IMR-90 (cell line): Measurements from ENCODE around the gene ZNF763. TPM values are rescaled to one million over a fixed set of nuclear protein-coding genes. Genes with fewer than 3 reads are reported as not detected.

Source experiments
- ATAC-seq: fragments of 200-7000 bp; cut with Tn5 transposase; 2 replicates; pipeline ENCODE4 v1.9.1; 2020; ENCODE audit warnings: low read depth, mild to moderate bottlenecking, moderate library complexity
- BruUV-seq: library from RNA; stranded (reverse); fragments of 400-500 nt; replicated peaks from 2 replicates; lab custom pipeline; 2021; lab: Mats Ljungman, UMichigan
- CTCF ChIA-PET: fragments of 300-600 bp; formaldehyde crosslinking; extraction: SDS; loops from one replicate; lab custom pipeline; 2021; ENCODE audit warnings: antibody characterized with exemption; lab: Yijun Ruan, JAX
- POLR2A ChIA-PET: fragments of 300-600 bp; sonication (Branson Sonifier 250); formaldehyde crosslinking; loops from one replicate; lab custom pipeline; 2022; ENCODE audit warnings: antibody characterized with exemption; ENCODE audit not compliant: unreplicated experiment; lab: Charles Lee
- DNase-seq: peaks from one replicate; pipeline ENCODE4 v3.0.0; 2013
- H2AFZ ChIP-seq: replicated peaks from 2 replicates; pipeline ENCODE3; 2013; ENCODE audit warnings: low read length, mild to moderate bottlenecking; ENCODE audit not compliant: poor library complexity
- H2AK5ac ChIP-seq: 2 replicates; pipeline ENCODE4 v1.6.1; 2013; ENCODE audit warnings: low read depth, low read length, inconsistent platforms
- H2AK9ac ChIP-seq: replicated peaks from 2 replicates; pipeline ENCODE3; 2013; ENCODE audit warnings: mild to moderate bottlenecking, low read depth, low read length, moderate library complexity; ENCODE audit not compliant: poor library complexity
- H2BK120ac ChIP-seq: 2 replicates; pipeline ENCODE4 v1.6.1; 2013; ENCODE audit warnings: low read depth, low read length, inconsistent platforms
- H2BK15ac ChIP-seq: 3 replicates; pipeline ENCODE4 v1.6.1; 2013; ENCODE audit warnings: low read depth, low read length, inconsistent platforms
- H2BK20ac ChIP-seq: 2 replicates; pipeline ENCODE4 v1.6.1; 2013; ENCODE audit warnings: low read depth, mild to moderate bottlenecking, inconsistent platforms, low read length, moderate library complexity
- H2BK5ac ChIP-seq: 2 replicates; pipeline ENCODE4 v1.6.1; 2013; ENCODE audit warnings: mild to moderate bottlenecking, low read depth, low read length, inconsistent platforms; ENCODE audit not compliant: poor library complexity, severe bottlenecking
- H3K14ac ChIP-seq: replicated peaks from 2 replicates; pipeline ENCODE4 v1.6.1; 2013; ENCODE audit warnings: low read depth, low read length, inconsistent platforms
- H3K18ac ChIP-seq: 2 replicates; pipeline ENCODE4 v1.6.1; 2013; ENCODE audit warnings: low read depth, low read length, control low read depth
- H3K23ac ChIP-seq: 2 replicates; pipeline ENCODE4 v1.6.1; 2013; ENCODE audit warnings: low read depth, low read length, inconsistent platforms
- H3K27ac ChIP-seq: 2 replicates; pipeline ENCODE4 v1.5.1; 2013; ENCODE audit warnings: mild to moderate bottlenecking, control low read depth, low read length; ENCODE audit not compliant: insufficient read depth
- H3K27me3 ChIP-seq: 2 replicates; pipeline ENCODE4 v1.6.1; 2013; ENCODE audit warnings: low read length; ENCODE audit not compliant: control insufficient read depth, insufficient read depth
- H3K36me3 ChIP-seq: 2 replicates; pipeline ENCODE4 v1.6.1; 2013; ENCODE audit warnings: low read length, mixed read lengths; ENCODE audit not compliant: control insufficient read depth, insufficient read depth
- H3K4ac ChIP-seq: 2 replicates; pipeline ENCODE4 v1.6.1; 2013; ENCODE audit warnings: low read depth, low read length, inconsistent platforms
- H3K4me1 ChIP-seq: 2 replicates; pipeline ENCODE4 v1.6.1; 2013; ENCODE audit warnings: low read length, mixed read lengths; ENCODE audit not compliant: control insufficient read depth, insufficient read depth
- H3K4me2 ChIP-seq: 2 replicates; pipeline ENCODE4 v1.6.1; 2013; ENCODE audit warnings: low read depth, mild to moderate bottlenecking, control low read depth, low read length, moderate library complexity
- H3K4me3 ChIP-seq: 2 replicates; pipeline ENCODE4 v1.5.1; 2013; ENCODE audit warnings: low read depth, mild to moderate bottlenecking, control low read depth, low read length, moderate library complexity; ENCODE audit not compliant: insufficient read depth
- H3K56ac ChIP-seq: 2 replicates; pipeline ENCODE4 v1.6.1; 2013; ENCODE audit warnings: low read length, inconsistent platforms; ENCODE audit not compliant: insufficient read depth; ENCODE audit errors: extremely low read depth
- H3K79me1 ChIP-seq, 2 experiments: 2 replicates each; pipeline ENCODE4 v1.6.1; 2013; ENCODE audit warnings: low read length in 2 of 2, inconsistent platforms in 1 of 2, low read depth in 1 of 2
- H3K9ac ChIP-seq: 2 replicates; pipeline ENCODE4 v1.6.1; 2013; ENCODE audit warnings: low read depth, low read length, control low read depth
- H3K9me1 ChIP-seq: 2 replicates; pipeline ENCODE4 v1.6.1; 2013; ENCODE audit warnings: low read length, inconsistent platforms; ENCODE audit not compliant: insufficient read depth
- H3K9me3 ChIP-seq: 2 replicates; pipeline ENCODE4 v1.6.1; 2013; ENCODE audit warnings: low read length; ENCODE audit not compliant: control insufficient read depth, insufficient read depth
- H4K20me1 ChIP-seq: 2 replicates; pipeline ENCODE4 v1.6.1; 2013; ENCODE audit warnings: low read length, inconsistent platforms; ENCODE audit not compliant: insufficient read depth
- H4K5ac ChIP-seq: 2 replicates; pipeline ENCODE4 v1.6.1; 2013; ENCODE audit warnings: mild to moderate bottlenecking, low read depth, low read length, control low read depth
- H4K8ac ChIP-seq, 2 experiments: 2 replicates each; pipeline ENCODE4 v1.6.1; 2013; ENCODE audit warnings: low read depth in 2 of 2, low read length in 2 of 2, control low read depth in 1 of 2, inconsistent platforms in 1 of 2
- H4K91ac ChIP-seq: 2 replicates; pipeline ENCODE4 v1.6.1; 2013; ENCODE audit warnings: low read depth, low read length, inconsistent platforms; ENCODE audit not compliant: insufficient read depth
- MAFK ChIP-seq: IDR thresholded peaks from 2 replicates; pipeline ENCODE4 v1.6.1; 2012; ENCODE audit warnings: low read depth, low read length, improper control_type of control experiment
- RFX5 ChIP-seq: IDR thresholded peaks from 2 replicates; pipeline ENCODE4 v1.8.0; 2012; ENCODE audit warnings: low read depth, mild to moderate bottlenecking, low read length, moderate library complexity
- WGBS, 2 experiments: methylation state at CpG; one replicate each; pipeline versions ENCODE4 v1.1.5 to v1.1.7; 2013; ENCODE audit warnings: missing lambda C conversion rate in 2 of 2; ENCODE audit not compliant: insufficient read length in 1 of 2; ENCODE audit errors: extremely low coverage in 2 of 2; 5-methylcytosine and 5-hydroxymethylcytosine counted together
- dilution Hi-C: fragments of 300-500 bp; cut with HindIII; formaldehyde crosslinking; loops from one replicate; pipeline ENCODE4 v1.14.3; 2018; ENCODE audit warnings: low sequenced_read_pairs; ENCODE audit not compliant: unreplicated experiment
- in situ Hi-C: fragments of 300-500 bp; cut with MboI; formaldehyde crosslinking; loops from 3 replicates; pipeline ENCODE4 v1.14.3; 2019; ENCODE audit warnings: low sequenced_read_pairs, inconsistent platforms, mixed read lengths
- intact Hi-C: fragments of 100-400 bp; cut with micrococcal nuclease; formaldehyde crosslinking; loops from 2 replicates; pipeline ENCODE4 v1.10.0; 2022
- polyA plus RNA-seq, 3 experiments: library from polyadenylated mRNA; depleted of rRNA; stranded (reverse); fragments of >200 nt; gene quantifications; 2 replicates each; pipeline ENCODE4 v1.2.3, GENCODE V29; 2012; ENCODE audit warnings: low replicate concordance in 1 of 3
- total RNA-seq: library from RNA; depleted of rRNA; stranded (reverse); fragments of >200 nt; gene quantifications from 2 replicates; pipeline ENCODE4 v1.2.3, GENCODE V29; 2012

The ZNF763 gene
- total and polyA plus RNA-seq, 2 of the 4 experiments (the other 2 are of a cell fraction), result 0.90 to 0.94 TPM

GRCh38 chr19:11973019-11973810 is 8.4 kb downstream of the ZNF763 start:
- no peak for ATAC-seq
- H2BK120ac ChIP-seq, result no peak overlapping the region
- H3K36me3 ChIP-seq, result peaks cover 4% of the 10 kb centered on the region; the same call in 1 of the 2 replicates
- ChIA-PET CTCF (no interaction called here), POLR2A (no interaction called here)
- TF ChIP-seq RFX5, result peak; percentile 44; the same call in 1 of the 2 replicates
- no peak for TF ChIP-seq MAFK
- H3K56ac ChIP-seq, result no peak overlapping the region
- no peak overlapping the region for H2BK5ac ChIP-seq
- H3K9me1 ChIP-seq, result no peaks in the 10 kb centered on the region
- no peak overlapping the region for H2AFZ ChIP-seq
- H4K91ac ChIP-seq, result no peak overlapping the region
- no peak overlapping the region for H2BK15ac ChIP-seq
- in situ Hi-C loops (no loop called here), dilution Hi-C loops (no loop called here), intact Hi-C loops (no loop called here)
- H3K9me3 ChIP-seq, result peaks cover 20% of the 10 kb centered on the region
- H3K4me2 ChIP-seq, result no peak overlapping the region
- no peaks in the 10 kb centered on the region for H4K20me1 ChIP-seq
- no peak overlapping the region for H4K5ac ChIP-seq
- H3K23ac ChIP-seq, result no peak overlapping the region
- WGBS, 2 experiments, result no CpG with 5 or more reads among the region's 5 CpGs
- no peak overlapping the region for H2AK5ac ChIP-seq
- no peak overlapping the region for H2BK20ac ChIP-seq
- H3K27ac ChIP-seq, result no peak overlapping the region
- BruUV-seq, result no TSS peak
- no peaks in the 10 kb centered on the region for H3K27me3 ChIP-seq
- no peaks in the 10 kb centered on the region for H3K4me1 ChIP-seq
- no peak overlapping the region for H3K14ac ChIP-seq
- H3K9ac ChIP-seq, result no peak overlapping the region
- no peak for DNase-seq
- no peak overlapping the region for H3K4ac ChIP-seq
- no peaks in the 10 kb centered on the region for H3K79me1 ChIP-seq
- H3K4me3 ChIP-seq, result no peak overlapping the region
- no peak overlapping the region for H4K8ac ChIP-seq
- no peak overlapping the region for H3K18ac ChIP-seq
- no peak overlapping the region for H2AK9ac ChIP-seq
